OCI-LY1 (cell line): ENCODE measurements around the gene CMBL.

ENCODE experiments used
- H2AFZ ChIP-seq: fragments of 200-600 bp; sonication (generic), shearing (Covaris generic); 2 replicates; pipeline ENCODE4 v1.6.0; 2014; ENCODE audit warnings: antibody characterized with exemption, mild to moderate bottlenecking, low read length
- H3F3A ChIP-seq: fragments of 200-600 bp; sonication (generic), shearing (Covaris generic); 2 replicates; pipeline ENCODE4 v1.6.0; 2014; ENCODE audit warnings: mild to moderate bottlenecking, antibody characterized with exemption, low read length, moderate library complexity; ENCODE audit not compliant: insufficient read depth
- H3K27ac ChIP-seq: fragments of 200-600 bp; sonication (generic); 2 replicates; pipeline ENCODE4 v1.5.1; 2014; ENCODE audit warnings: low read length, mixed run types, mild to moderate bottlenecking, low read depth; ENCODE audit not compliant: poor library complexity, severe bottlenecking
- H3K27me3 ChIP-seq: fragments of 200-600 bp; sonication (generic); 2 replicates; pipeline ENCODE4 v1.6.0; 2014; ENCODE audit warnings: antibody characterized with exemption, mild to moderate bottlenecking, low read length, moderate library complexity; ENCODE audit not compliant: insufficient read depth
- H3K36me3 ChIP-seq: fragments of 200-600 bp; sonication (generic); 2 replicates; pipeline ENCODE4 v1.6.1; 2014; ENCODE audit warnings: mild to moderate bottlenecking, antibody characterized with exemption, low read length, moderate library complexity, mixed read lengths; ENCODE audit not compliant: insufficient read depth
- H3K4me1 ChIP-seq: fragments of 200-600 bp; sonication (generic); 2 replicates; pipeline ENCODE4 v1.5.1; 2014; ENCODE audit warnings: mild to moderate bottlenecking, low read length, moderate library complexity; ENCODE audit not compliant: insufficient read depth, severe bottlenecking
- H3K4me2 ChIP-seq: fragments of 200-600 bp; sonication (generic), shearing (Covaris generic); 2 replicates; pipeline ENCODE4 v1.6.1; 2014; ENCODE audit warnings: low read length
- H3K4me3 ChIP-seq: fragments of 200-600 bp; sonication (generic); 2 replicates; pipeline ENCODE4 v1.5.1; 2014; ENCODE audit warnings: low read length, low read depth, mild to moderate bottlenecking, mixed read lengths; ENCODE audit not compliant: poor library complexity, severe bottlenecking
- H3K79me2 ChIP-seq: fragments of 200-600 bp; shearing (Covaris generic); 2 replicates; pipeline ENCODE4 v1.6.1; 2016; ENCODE audit warnings: mixed run types, low read length, mixed read lengths; ENCODE audit not compliant: insufficient read depth
- H3K9ac ChIP-seq: fragments of 200-600 bp; sonication (generic), shearing (Covaris generic); 2 replicates; pipeline ENCODE4 v1.6.1; 2014; ENCODE audit warnings: mild to moderate bottlenecking, low read length, mixed read lengths
- H3K9me2 ChIP-seq: fragments of 200-600 bp; sonication (generic), shearing (Covaris generic); 2 replicates; pipeline ENCODE4 v1.6.1; 2014; ENCODE audit warnings: low read depth, mild to moderate bottlenecking, low read length, mixed read lengths
- H3K9me3 ChIP-seq: fragments of 200-600 bp; shearing (Covaris generic); 2 replicates; pipeline ENCODE4 v1.6.1; 2014; ENCODE audit warnings: low read length, mixed read lengths
- H4K20me1 ChIP-seq: fragments of 200-600 bp; sonication (generic), shearing (Covaris generic); 2 replicates; pipeline ENCODE4 v1.6.0; 2016; ENCODE audit warnings: mild to moderate bottlenecking, low read length; ENCODE audit not compliant: insufficient read depth
- CTCF ChIP-seq: fragments of 200-600 bp; sonication (generic), shearing (Covaris generic); IDR thresholded peaks from 2 replicates; pipeline ENCODE4 v1.5.1; 2017; ENCODE audit warnings: mild to moderate bottlenecking, antibody characterized with exemption, low read length, moderate library complexity, mixed read lengths
- EZH2 ChIP-seq: fragments of 200-600 bp; sonication (generic), shearing (Covaris generic); IDR thresholded peaks from 2 replicates; pipeline ENCODE4 v1.8.0; 2017; ENCODE audit warnings: borderline replicate concordance, mixed run types, mild to moderate bottlenecking, antibody characterized with exemption, low read length, moderate library complexity, mixed read lengths

The CMBL gene

GRCh38 chr5:10319202-10319851 lies 11.6 kb upstream of the CMBL start:
- no peaks in the 10 kb centered on the region for H4K20me1 ChIP-seq
- H3K36me3 ChIP-seq: no peaks in the 10 kb centered on the region
- no peak overlapping the region for H3K4me2 ChIP-seq
- H3K4me1 ChIP-seq: no peaks in the 10 kb centered on the region
- no peaks in the 10 kb centered on the region for H3K27me3 ChIP-seq
- H3K79me2 ChIP-seq: no peaks in the 10 kb centered on the region
- H3K9me3 ChIP-seq: no peaks in the 10 kb centered on the region
- H3F3A ChIP-seq: no peaks in the 10 kb centered on the region
- TF ChIP-seq EZH2: no peak
- TF ChIP-seq CTCF: no peak
- no peak overlapping the region for H3K4me3 ChIP-seq
- H2AFZ ChIP-seq: no peak overlapping the region
- H3K9ac ChIP-seq: no peak overlapping the region
- no peak overlapping the region for H3K27ac ChIP-seq
- H3K9me2 ChIP-seq: no peaks in the 10 kb centered on the region

- no peak overlapping the region for H2AFZ ChIP-seq
Measured at GRCh38 chr5:10317825-10318682, 10.4 kb upstream of the CMBL start.

GRCh38 chr5:10315824-10316509 lies 8.3 kb upstream of the CMBL start:
- no peaks in the 10 kb centered on the region for H3K79me2 ChIP-seq
- H2AFZ ChIP-seq: no peak overlapping the region
- no peaks in the 10 kb centered on the region for H3K9me3 ChIP-seq
- no peak overlapping the region for H3K9ac ChIP-seq
- H3K9me2 ChIP-seq: no peaks in the 10 kb centered on the region
- H3K4me1 ChIP-seq: no peaks in the 10 kb centered on the region
- H3K27ac ChIP-seq: no peak overlapping the region
- no peaks in the 10 kb centered on the region for H3F3A ChIP-seq
- no peak overlapping the region for H3K4me3 ChIP-seq
- H4K20me1 ChIP-seq: no peaks in the 10 kb centered on the region
- no peak overlapping the region for H3K4me2 ChIP-seq
- H3K27me3 ChIP-seq: no peaks in the 10 kb centered on the region
- H3K36me3 ChIP-seq: no peaks in the 10 kb centered on the region
- TF ChIP-seq CTCF (no peak), EZH2 (no peak)

More at GRCh38 chr5:10317825-10318682, 10.4 kb upstream of the CMBL start:
- Histone ChIP-seq H3K27ac (no peak overlapping the region), H3K4me1 (no peaks in the 10 kb centered on the region), H3K9me3 (no peaks in the 10 kb centered on the region), H3K27me3 (no peaks in the 10 kb centered on the region), H3K9ac (no peak overlapping the region), H4K20me1 (no peaks in the 10 kb centered on the region), H3K4me3 (no peak overlapping the region), H3K4me2 (no peak overlapping the region), H3K79me2 (no peaks in the 10 kb centered on the region), H3K36me3 (no peaks in the 10 kb centered on the region), H3F3A (no peaks in the 10 kb centered on the region), H3K9me2 (no peaks in the 10 kb centered on the region)
- no peak for TF ChIP-seq CTCF
- no peak for TF ChIP-seq EZH2
